Mesothelial cell of epicardium (in vitro differentiated cells): ENCODE measurements around the gene CYP4F12. TPM values are rescaled to one million over a fixed set of nuclear protein-coding genes. Genes with fewer than 3 reads are reported as not detected.

Source experiments
- DNase-seq, 2 experiments: peaks; one replicate each; pipeline ENCODE4 v3.0.0; 2021; ENCODE audit warnings: low spot score in 2 of 2; ENCODE audit not compliant: unreplicated experiment in 2 of 2
- H3K27ac Mint-ChIP-seq: 2 replicates; pipeline ENCODE4 v1.8.0; 2021; ENCODE audit warnings: mixed read lengths
- H3K27me3 Mint-ChIP-seq: 2 replicates; pipeline ENCODE4 v1.8.0; 2021; ENCODE audit warnings: low read depth, mixed read lengths
- H3K36me3 Mint-ChIP-seq: 2 replicates; pipeline ENCODE4 v1.8.0; 2021; ENCODE audit warnings: mixed read lengths
- H3K4me1 Mint-ChIP-seq: 2 replicates; pipeline ENCODE4 v1.8.0; 2021; ENCODE audit warnings: mixed read lengths
- H3K4me3 Mint-ChIP-seq: 2 replicates; pipeline ENCODE4 v1.8.0; 2021; ENCODE audit warnings: mild to moderate bottlenecking, moderate library complexity, mixed read lengths
- H3K9me3 Mint-ChIP-seq: 2 replicates; pipeline ENCODE4 v1.8.0; 2021; ENCODE audit warnings: mixed read lengths
- CTCF ChIP-seq: fragments of 200-600 bp; sonication (generic); IDR thresholded peaks from one replicate; pipeline ENCODE4 v1.5.0; 2021; ENCODE audit warnings: antibody characterized with exemption; ENCODE audit not compliant: unreplicated experiment
- total RNA-seq: library from RNA; stranded (reverse); gene quantifications from 3 replicates; pipeline ENCODE4 v1.2.1, GENCODE V29; 2021

Gene CYP4F12
- total RNA-seq, 1 donor from 2014 or later = not detected

- H3K4me3 Mint-ChIP-seq = no peak overlapping the region
- no peak for DNase-seq
- no peak for TF ChIP-seq CTCF
- H3K27ac Mint-ChIP-seq = no peak overlapping the region
- no peaks in the 10 kb centered on the region for H3K4me1 Mint-ChIP-seq
- no peaks in the 10 kb centered on the region for H3K36me3 Mint-ChIP-seq
- H3K27me3 Mint-ChIP-seq = no peaks in the 10 kb centered on the region
- H3K9me3 Mint-ChIP-seq = peaks cover 56% of the 10 kb centered on the region
Observed at GRCh38 chr19:15633082-15633835, 39.6 kb upstream of the CYP4F12 start.

GRCh38 chr19:15634105-15634504 lies 38.8 kb upstream of the CYP4F12 start:
- Mint-ChIP-seq H3K27me3 (no peaks in the 10 kb centered on the region), H3K27ac (no peak overlapping the region)

GRCh38 chr19:15635016-15635805 lies 37.7 kb upstream of the CYP4F12 start:
- Mint-ChIP-seq H3K9me3 (peaks cover 54% of the 10 kb centered on the region), H3K27me3 (no peaks in the 10 kb centered on the region)

More at GRCh38 chr19:15634105-15634504, 38.8 kb upstream of the CYP4F12 start:
- H3K4me1 Mint-ChIP-seq = no peaks in the 10 kb centered on the region
- no peaks in the 10 kb centered on the region for H3K36me3 Mint-ChIP-seq
- H3K9me3 Mint-ChIP-seq = peaks cover 52% of the 10 kb centered on the region
- no peak for DNase-seq
- no peak for TF ChIP-seq CTCF
- no peak overlapping the region for H3K4me3 Mint-ChIP-seq

GRCh38 chr19:15636026-15636425 lies 36.9 kb upstream of the CYP4F12 start:
- H3K27me3 Mint-ChIP-seq = no peaks in the 10 kb centered on the region
- H3K4me3 Mint-ChIP-seq = no peak overlapping the region
- no peak for DNase-seq
- H3K9me3 Mint-ChIP-seq = peaks cover 52% of the 10 kb centered on the region
- H3K36me3 Mint-ChIP-seq = no peaks in the 10 kb centered on the region
- no peaks in the 10 kb centered on the region for H3K4me1 Mint-ChIP-seq
- TF ChIP-seq CTCF = no peak
- H3K27ac Mint-ChIP-seq = no peak overlapping the region

More at GRCh38 chr19:15635016-15635805, 37.7 kb upstream of the CYP4F12 start:
- H3K4me1 Mint-ChIP-seq = no peaks in the 10 kb centered on the region
- DNase-seq = no peak
- TF ChIP-seq CTCF = no peak
- H3K36me3 Mint-ChIP-seq = no peaks in the 10 kb centered on the region
- no peak overlapping the region for H3K4me3 Mint-ChIP-seq
- no peak overlapping the region for H3K27ac Mint-ChIP-seq

GRCh38 chr19:15639596-15639995 lies 33.3 kb upstream of the CYP4F12 start:
- Mint-ChIP-seq H3K36me3 (no peaks in the 10 kb centered on the region), H3K27me3 (no peaks in the 10 kb centered on the region), H3K4me3 (no peak overlapping the region), H3K4me1 (no peaks in the 10 kb centered on the region), H3K9me3 (peaks cover 60% of the 10 kb centered on the region), H3K27ac (no peak overlapping the region)
- no peak for TF ChIP-seq CTCF
- DNase-seq = no peak
